Gastroesophageal sphincter (tissue), 4 donors: ENCODE data around the gene BIRC6. TPM values are rescaled to one million over a fixed set of nuclear protein-coding genes. Genes with fewer than 3 reads are reported as not detected.
"Not testable (repeated sequence)": the region's sequence is repeated elsewhere in the genome, so short reads cannot be mapped to it uniquely, and the experiment has no call there.

Experiments used
- ATAC-seq: fragments of 150-250 bp; one replicate; pipeline ENCODE4 v1.9.1; 2016; ENCODE audit warnings: mild to moderate bottlenecking, moderate library complexity
- H3K27ac ChIP-seq, 4 donors: fragments of 200-600 bp; sonication (generic) in 3 of 4; 1 replicate in 3 of 4; 2 replicates in 1 of 4; pipeline ENCODE4 v1.5.1; 2016 to 2019
- H3K27me3 ChIP-seq: fragments of 200-600 bp; sonication (generic); one replicate; pipeline ENCODE4 v1.5.1; 2019
- H3K36me3 ChIP-seq, 2 donors: fragments of 200-600 bp; sonication (generic); one replicate each; pipeline ENCODE4 v1.5.1; 2019; ENCODE audit warnings: control low read depth in 1 of 2
- H3K4me1 ChIP-seq, 3 donors: fragments of 200-600 bp; sonication (generic); 1 replicate in 2 of 3; 2 replicates in 1 of 3; pipeline ENCODE4 v1.5.1; 2016 to 2019; ENCODE audit warnings: control low read depth in 2 of 3
- H3K4me3 ChIP-seq, 2 donors: fragments of 200-600 bp; sonication (generic); one replicate each; pipeline ENCODE4 v1.5.1; 2019; ENCODE audit warnings: mild to moderate bottlenecking in 1 of 2, moderate library complexity in 1 of 2
- H3K9me3 ChIP-seq, 3 donors: fragments of 200-600 bp; sonication (generic); one replicate each; pipeline ENCODE4 v1.5.1; 2017 to 2019; ENCODE audit warnings: control low read depth in 2 of 3
- CTCF ChIP-seq, 4 experiments: fragments of 200-600 bp in 2 of 4; fragments of 450-650 bp in 2 of 4; sonication (generic) in 1 of 4; IDR thresholded peaks; one replicate each; pipeline ENCODE4 v1.5.1; 2017 to 2019; ENCODE audit warnings: antibody characterized with exemption in 4 of 4, mild to moderate bottlenecking in 2 of 4, moderate library complexity in 2 of 4
- EP300 ChIP-seq: sonication (generic); formaldehyde crosslinking; IDR thresholded peaks from one replicate; pipeline ENCODE4 v1.6.1; 2017; ENCODE audit warnings: antibody characterized with exemption, mild to moderate bottlenecking
- POLR2A ChIP-seq, 2 donors: fragments of 450-650 bp; IDR thresholded peaks; one replicate each; pipeline ENCODE4 v1.6.1; 2017; ENCODE audit warnings: antibody characterized with exemption in 2 of 2, mild to moderate bottlenecking in 2 of 2, moderate library complexity in 1 of 2
- POLR2AphosphoS5 ChIP-seq: sonication (generic); formaldehyde crosslinking; IDR thresholded peaks from one replicate; pipeline ENCODE4 v1.6.1; 2017; ENCODE audit warnings: antibody characterized with exemption
- whole genome bisulfite sequencing, 2 donors: methylation state at CpG; one replicate each; pipeline ENCODE4 v1.1.5; 2018; ENCODE audit warnings: low coverage in 1 of 2; 5-methylcytosine and 5-hydroxymethylcytosine counted together
- total RNA-seq, 4 donors: library from RNA; depleted of rRNA; stranded (reverse); fragments of >200 nt; gene quantifications; one replicate each; pipeline ENCODE4 v1.1.0, GENCODE V29; 2016

BIRC6 gene
- total RNA-seq, 4 donors from 2014 or later, result 69.5 to 168 (median 92.7) TPM

GRCh38 chr2:32523686-32524085 lies 166.9 kb downstream of the BIRC6 start:
- no peak overlapping the region for H3K4me3 ChIP-seq
- ATAC-seq, result no peak
- peaks cover 0 to 74% of the 10 kb centered on the region in 2 donors for H3K36me3 ChIP-seq
- H3K4me1 ChIP-seq, result no peaks in the 10 kb centered on the region
- no peaks in the 10 kb centered on the region for H3K9me3 ChIP-seq
- no peaks in the 10 kb centered on the region for H3K27me3 ChIP-seq
- TF ChIP-seq CTCF (IDR thresholded peaks at IDR 0.05) (no peak), POLR2A (IDR thresholded peaks at IDR 0.05) (no peak), POLR2AphosphoS5 (no peak), EP300 (no peak)
- H3K27ac ChIP-seq, result no peak overlapping the region
- 86 to 95% methylated on average over 6 of the region's 6 CpGs for WGBS, 2 donors

GRCh38 chr2:32532341-32532740 lies 175.5 kb downstream of the BIRC6 start:
- no peak overlapping the region for H3K27ac ChIP-seq
- H3K27me3 ChIP-seq, result no peaks in the 10 kb centered on the region
- 87 to 100% methylated on average over 2 of the region's 2 CpGs for WGBS, 2 donors
- no peak overlapping the region for H3K4me3 ChIP-seq
- ATAC-seq, result no peak
- H3K4me1 ChIP-seq, result no peaks in the 10 kb centered on the region
- H3K36me3 ChIP-seq, result peaks cover 0 to 58% of the 10 kb centered on the region in 2 donors
- H3K9me3 ChIP-seq, result no peaks in the 10 kb centered on the region
- TF ChIP-seq CTCF (IDR thresholded peaks at IDR 0.05), result no peak
- no peak for TF ChIP-seq EP300

- ATAC-seq, result no peak
- Histone ChIP-seq H3K27ac (no peak overlapping the region), H3K4me1 (no peaks in the 10 kb centered on the region), H3K9me3 (no peaks in the 10 kb centered on the region), H3K4me3 (no peak overlapping the region), H3K27me3 (no peaks in the 10 kb centered on the region), H3K36me3 (peaks cover 0 to 57% of the 10 kb centered on the region in 2 donors)
- WGBS, 2 donors, result 73 to 100% methylated on average over 1 of the region's 1 CpG
- TF ChIP-seq POLR2AphosphoS5 (no peak), CTCF (IDR thresholded peaks at IDR 0.05) (no peak), POLR2A (IDR thresholded peaks at IDR 0.05) (no peak)
Observed at GRCh38 chr2:32532961-32533360, 176.1 kb downstream of the BIRC6 start.

DNA sequence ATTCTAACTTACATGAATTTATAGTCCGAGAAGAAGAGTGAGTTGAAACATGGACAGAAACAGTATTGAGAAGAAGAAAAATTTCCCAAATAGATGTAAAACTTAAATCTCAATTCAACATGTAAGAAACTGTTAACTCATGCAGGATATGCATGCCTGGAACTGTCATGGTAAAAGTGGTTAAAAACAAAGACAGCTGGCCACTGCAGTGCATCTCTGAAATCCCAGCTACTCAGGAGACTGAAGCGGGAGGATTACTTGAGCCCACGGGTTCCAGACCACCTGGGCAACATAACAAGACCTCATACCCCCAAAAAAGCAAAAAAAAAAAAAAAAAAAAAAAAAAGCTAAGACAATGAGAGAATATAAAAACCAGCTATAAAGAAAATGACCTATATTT lies 178.0 kb downstream of the BIRC6 start:
- Histone ChIP-seq H3K4me1 (no peaks in the 10 kb centered on the region), H3K27me3 (no peaks in the 10 kb centered on the region), H3K9me3 (no peaks in the 10 kb centered on the region), H3K36me3 (peaks cover 0 to 54% of the 10 kb centered on the region in 2 donors), H3K27ac (no peak overlapping the region), H3K4me3 (no peak overlapping the region)
- TF ChIP-seq POLR2A (IDR thresholded peaks at IDR 0.05), result no peak
- TF ChIP-seq POLR2AphosphoS5, result no peak
- TF ChIP-seq CTCF (IDR thresholded peaks at IDR 0.05), result no peak
- no peak for TF ChIP-seq EP300
- 87 to 97% methylated on average over 3 of the region's 3 CpGs for WGBS, 2 donors
- no peak for ATAC-seq

GRCh38 chr2:32538735-32539134 lies 181.9 kb downstream of the BIRC6 start:
- Histone ChIP-seq H3K4me1 (no peaks in the 10 kb centered on the region), H3K27me3 (no peaks in the 10 kb centered on the region), H3K27ac (no peak overlapping the region), H3K36me3 (peaks cover 0 to 35% of the 10 kb centered on the region in 2 donors), H3K4me3 (no peak overlapping the region), H3K9me3 (no peaks in the 10 kb centered on the region)
- no peak for ATAC-seq
- no peak for TF ChIP-seq POLR2A (IDR thresholded peaks at IDR 0.05)
- no peak for TF ChIP-seq EP300
- TF ChIP-seq CTCF (IDR thresholded peaks at IDR 0.05), result no peak
- TF ChIP-seq POLR2AphosphoS5, result no peak
- WGBS, 2 donors, result 86 to 91% methylated on average over 2 of the region's 2 CpGs

DNA sequence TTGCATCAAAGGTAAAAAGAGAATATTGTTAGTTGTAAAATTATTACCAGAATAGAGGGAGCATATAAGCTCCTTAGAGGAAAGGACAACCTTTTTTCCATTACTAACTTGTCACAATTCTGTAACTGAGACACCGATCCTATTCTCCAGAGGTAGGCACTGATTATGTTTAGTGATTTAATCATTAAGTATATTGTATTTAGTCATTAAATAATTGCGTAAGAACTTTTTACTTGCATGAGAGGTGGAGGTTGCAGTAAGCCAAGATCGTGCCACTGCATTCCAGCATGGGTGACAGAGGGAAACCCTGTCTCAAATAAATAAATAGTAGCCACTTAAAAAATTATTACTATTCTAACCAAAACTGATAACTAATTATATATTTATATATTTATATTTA lies 195.7 kb downstream of the BIRC6 start:
- H3K27ac ChIP-seq, H3K9me3 ChIP-seq, H3K4me3 ChIP-seq, ATAC-seq, H3K27me3 ChIP-seq, H3K4me1 ChIP-seq: not testable (repeated sequence)
- WGBS, 2 donors, result 80 to 82% methylated on average over 3 of the region's 3 CpGs
- H3K36me3 ChIP-seq, result peaks cover 0 to 26% of the 10 kb centered on the region in 2 donors
